Glomerular endothelial cell (primary cell): ENCODE measurements around the gene GAL3ST3. TPM values are rescaled to one million over a fixed set of nuclear protein-coding genes. Genes with fewer than 3 reads are reported as not detected.

ENCODE experiments used
- DNase-seq: peaks from one replicate; pipeline ENCODE4 v3.0.0-alpha.2; 2011; ENCODE audit warnings: low read depth, low spot score; ENCODE audit errors: extremely low read depth
- total RNA-seq: library from RNA; depleted of rRNA; stranded (reverse); fragments of >200 nt; gene quantifications from 2 replicates; pipeline ENCODE4 v1.2.3, GENCODE V29; 2015

The GAL3ST3 gene
- total RNA-seq, 1 donor from 2014 or later, result 0.23 TPM

- no peak for DNase-seq
These were observed 51.7 kb downstream of the GAL3ST3 start for GRCh38 chr11:65997286-65997685.

- no peak for DNase-seq
These were observed 56.9 kb downstream of the GAL3ST3 start for GRCh38 chr11:65992056-65992455.

Other genes starting within 250 kb of the GAL3ST3 start
- gene SNX32, start 215.2 kb downstream of the GAL3ST3 start, total RNA-seq, result 0.63 TPM in 1 of 2 replicates, not detected in the other
- gene CFL1, start 191.0 kb downstream of the GAL3ST3 start, total RNA-seq, result 2,090 and 2,212 TPM in 2 replicates
- 50.4 and 63.4 TPM in 2 replicates for gene MUS81, start 188.7 kb downstream of the GAL3ST3 start, total RNA-seq
- gene EFEMP2, start 176.4 kb downstream of the GAL3ST3 start, total RNA-seq, result 81.9 TPM in 2 replicates
- 0.35 TPM in 1 of 2 replicates, not detected in the other for gene CTSW, start 169.3 kb downstream of the GAL3ST3 start, total RNA-seq
- 131 and 158 TPM in 2 replicates for gene FIBP, start 160.7 kb downstream of the GAL3ST3 start, total RNA-seq
- gene CCDC85B, start 158.5 kb downstream of the GAL3ST3 start, total RNA-seq, result 201 and 204 TPM in 2 replicates
- 71.4 and 97.8 TPM in 2 replicates for gene FOSL1, start 148.8 kb downstream of the GAL3ST3 start, total RNA-seq
- gene C11orf68, start 130.1 kb downstream of the GAL3ST3 start, total RNA-seq, result 19.6 and 30.0 TPM in 2 replicates
- gene DRAP1, start 129.7 kb downstream of the GAL3ST3 start, total RNA-seq, result 144 and 185 TPM in 2 replicates
- gene TSGA10IP, start 103.7 kb downstream of the GAL3ST3 start, total RNA-seq, result not detected in 2 replicates
- gene SART1, start 87.4 kb downstream of the GAL3ST3 start, total RNA-seq, result 34.8 and 60.1 TPM in 2 replicates
- 27.1 and 42.8 TPM in 2 replicates for gene EIF1AD, start 47.0 kb downstream of the GAL3ST3 start, total RNA-seq
- 55.3 and 90.4 TPM in 2 replicates for gene BANF1, start 46.7 kb downstream of the GAL3ST3 start, total RNA-seq
- 0.29 and 0.82 TPM in 2 replicates for gene CST6, start 37.2 kb downstream of the GAL3ST3 start, total RNA-seq
- 0.82 TPM in 1 of 2 replicates, not detected in the other for gene CATSPER1, start 22.7 kb downstream of the GAL3ST3 start, total RNA-seq
- 129 and 162 TPM in 2 replicates for gene SF3B2, start 3.2 kb upstream of the GAL3ST3 start, total RNA-seq
- gene PACS1, start 21.1 kb upstream of the GAL3ST3 start, total RNA-seq, result 40.0 and 74.4 TPM in 2 replicates
- gene KLC2, start 208.5 kb upstream of the GAL3ST3 start, total RNA-seq, result 20.7 and 35.5 TPM in 2 replicates
- 179 and 180 TPM in 2 replicates for gene RAB1B, start 219.5 kb upstream of the GAL3ST3 start, total RNA-seq
- gene CNIH2, start 229.0 kb upstream of the GAL3ST3 start, total RNA-seq, result 0.15 TPM in 1 of 2 replicates, not detected in the other
- 120 and 142 TPM in 2 replicates for gene YIF1A, start 240.0 kb upstream of the GAL3ST3 start, total RNA-seq
- 0.05 and 0.58 TPM in 2 replicates for gene TMEM151A, start 242.7 kb upstream of the GAL3ST3 start, total RNA-seq